ENCODE measurements around the gene BEST1.

BEST1 gene

GRCh38 chr11:61950035-61950547, at the start of gene BEST1:
Gene BEST1 (plus strand): TSS chr11:61950351. CDS start chr11:61951807, 1,456 bp downstream.
- H3K27me3 ChIP-seq: peaks cover 0 to 11% (median 0%) of the 10 kb centered on the region in 11 experiments; a peak in 8 of 22 replicates
- H3K4me1 ChIP-seq: peaks cover 24 to 79% (median 62%) of the 10 kb centered on the region in 10 experiments
- peak within 1 kb of the TSS; percentile 10 to 65 (median 34); a peak in 16 of 22 replicates for H3K27ac ChIP-seq
- no peak within 1 kb of the TSS for H3K4me3 ChIP-seq
- H3K9me3 ChIP-seq (replicated peaks in 1 of 11): no peaks in the 10 kb centered on the region
- peak within 1 kb of the TSS in 6 of 11 experiments; percentile 3 to 32 (median 10); a peak in 4 of 22 replicates for H3K9ac ChIP-seq
- H4K20me1 ChIP-seq: no peaks in the 10 kb centered on the region
- no peaks in the 10 kb centered on the region for H3K36me3 ChIP-seq
- peak within 1 kb of the TSS; percentile 2 to 72 (median 31); a peak in 16 of 22 replicates for H3K4me2 ChIP-seq
- TF ChIP-seq Cebpa-rat (IDR thresholded peaks at IDR 0.05): no peak

DNA sequence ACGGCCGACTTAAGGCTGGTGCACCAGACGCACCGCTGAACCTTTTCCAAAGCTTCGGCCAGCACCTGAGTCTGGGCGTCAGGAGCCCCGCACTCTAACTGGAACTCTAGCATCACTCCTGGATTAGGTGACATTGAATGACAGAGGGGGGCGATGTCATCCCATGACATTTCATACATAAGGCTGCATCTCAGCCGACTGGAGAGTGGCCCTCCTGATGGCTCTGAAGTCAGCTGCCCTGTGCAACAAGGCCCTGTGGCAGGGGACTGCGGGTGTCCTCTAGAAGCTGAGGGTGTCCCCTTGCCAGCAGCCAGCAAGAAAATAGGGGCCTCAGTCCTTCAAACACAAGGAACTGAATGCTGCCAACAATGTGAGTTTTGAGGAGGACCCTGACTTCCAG, 48.8 kb upstream of the BEST1 start:
- no peaks in the 10 kb centered on the region for H3K27me3 ChIP-seq
- no peak overlapping the region for H3K27ac ChIP-seq
- H3K36me3 ChIP-seq: peaks cover 0 to 97% (median 0%) of the 10 kb centered on the region in 11 experiments; a peak in 6 of 22 replicates
- H3K9me3 ChIP-seq (replicated peaks in 1 of 11): no peaks in the 10 kb centered on the region
- H3K4me1 ChIP-seq: peaks cover 31 to 88% (median 43%) of the 10 kb centered on the region in 10 experiments
- peaks cover 0 to 7% (median 0%) of the 10 kb centered on the region in 11 experiments; a peak in 2 of 22 replicates for H4K20me1 ChIP-seq
- H3K4me3 ChIP-seq: no peak overlapping the region
- no peak for TF ChIP-seq Cebpa-rat (IDR thresholded peaks at IDR 0.05)
- H3K9ac ChIP-seq: peak overlapping the region in 2 of 11 experiments; percentile 57 to 61; a peak in 2 of 22 replicates
- H3K4me2 ChIP-seq: peak overlapping the region in 2 of 11 experiments; percentile 84 to 89; a peak in 4 of 22 replicates

- H3K27me3 ChIP-seq: no peaks in the 10 kb centered on the region
- H3K9me3 ChIP-seq (replicated peaks in 1 of 11): no peaks in the 10 kb centered on the region
- H3K36me3 ChIP-seq: peaks cover 0 to 96% (median 0%) of the 10 kb centered on the region in 11 experiments; a peak in 6 of 22 replicates
- peak overlapping the region in 1 of 10 experiments; percentile 44; a peak in 1 of 20 replicates for H3K4me3 ChIP-seq
- H3K9ac ChIP-seq: peak overlapping the region in 2 of 11 experiments; percentile 43 to 57; a peak in 3 of 22 replicates
- H3K4me2 ChIP-seq: peak overlapping the region in 4 of 11 experiments; percentile 12 to 97 (median 86); a peak in 7 of 22 replicates
- no peak for TF ChIP-seq Cebpa-rat (IDR thresholded peaks at IDR 0.05)
- H3K27ac ChIP-seq: no peak overlapping the region
- H3K4me1 ChIP-seq: peaks cover 40 to 97% (median 52%) of the 10 kb centered on the region in 10 experiments
- H4K20me1 ChIP-seq: peaks cover 0 to under 1% (median 0%) of the 10 kb centered on the region in 11 experiments; a peak in 2 of 22 replicates
Observed at GRCh38 chr11:61902313-61902712, 47.8 kb upstream of the BEST1 start.

- H3K36me3 ChIP-seq: peaks cover 0 to 92% (median 0%) of the 10 kb centered on the region in 11 experiments; a peak in 6 of 22 replicates
- no peak for TF ChIP-seq Cebpa-rat (IDR thresholded peaks at IDR 0.05)
- H3K4me1 ChIP-seq: peaks cover 45 to 100% (median 54%) of the 10 kb centered on the region in 10 experiments
- H3K4me3 ChIP-seq: peak overlapping the region in 3 of 10 experiments; percentile 17 to 45 (median 44); a peak in 5 of 20 replicates
- H4K20me1 ChIP-seq: no peaks in the 10 kb centered on the region
- no peaks in the 10 kb centered on the region for H3K27me3 ChIP-seq
- H3K27ac ChIP-seq: no peak overlapping the region; a peak in 1 of 22 replicates
- H3K4me2 ChIP-seq: peak overlapping the region in 10 of 11 experiments; percentile 15 to 97 (median 38); a peak in 10 of 22 replicates
- H3K9me3 ChIP-seq (replicated peaks in 1 of 11): no peaks in the 10 kb centered on the region
- peak overlapping the region in 3 of 11 experiments; percentile 15 to 77 (median 69); a peak in 5 of 22 replicates for H3K9ac ChIP-seq
Observed at GRCh38 chr11:61903845-61904244, 46.3 kb upstream of the BEST1 start.

- no peaks in the 10 kb centered on the region for H3K27me3 ChIP-seq
- peaks cover 50 to 100% (median 55%) of the 10 kb centered on the region in 10 experiments for H3K4me1 ChIP-seq
- no peaks in the 10 kb centered on the region for H3K9me3 ChIP-seq (replicated peaks in 1 of 11)
- peak overlapping the region in 10 of 11 experiments; percentile 15 to 97 (median 38); a peak in 14 of 22 replicates for H3K4me2 ChIP-seq
- TF ChIP-seq Cebpa-rat (IDR thresholded peaks at IDR 0.05): no peak
- peaks cover 0 to 87% (median 0%) of the 10 kb centered on the region in 11 experiments; a peak in 6 of 22 replicates for H3K36me3 ChIP-seq
- peak overlapping the region in 4 of 11 experiments; percentile 15 to 77 (median 48); a peak in 6 of 22 replicates for H3K9ac ChIP-seq
- no peaks in the 10 kb centered on the region for H4K20me1 ChIP-seq
- peak overlapping the region in 3 of 10 experiments; percentile 17 to 45 (median 44); a peak in 5 of 20 replicates for H3K4me3 ChIP-seq
- no peak overlapping the region; a peak in 1 of 22 replicates for H3K27ac ChIP-seq
Observed at GRCh38 chr11:61904539-61905048, 45.6 kb upstream of the BEST1 start.

DNA sequence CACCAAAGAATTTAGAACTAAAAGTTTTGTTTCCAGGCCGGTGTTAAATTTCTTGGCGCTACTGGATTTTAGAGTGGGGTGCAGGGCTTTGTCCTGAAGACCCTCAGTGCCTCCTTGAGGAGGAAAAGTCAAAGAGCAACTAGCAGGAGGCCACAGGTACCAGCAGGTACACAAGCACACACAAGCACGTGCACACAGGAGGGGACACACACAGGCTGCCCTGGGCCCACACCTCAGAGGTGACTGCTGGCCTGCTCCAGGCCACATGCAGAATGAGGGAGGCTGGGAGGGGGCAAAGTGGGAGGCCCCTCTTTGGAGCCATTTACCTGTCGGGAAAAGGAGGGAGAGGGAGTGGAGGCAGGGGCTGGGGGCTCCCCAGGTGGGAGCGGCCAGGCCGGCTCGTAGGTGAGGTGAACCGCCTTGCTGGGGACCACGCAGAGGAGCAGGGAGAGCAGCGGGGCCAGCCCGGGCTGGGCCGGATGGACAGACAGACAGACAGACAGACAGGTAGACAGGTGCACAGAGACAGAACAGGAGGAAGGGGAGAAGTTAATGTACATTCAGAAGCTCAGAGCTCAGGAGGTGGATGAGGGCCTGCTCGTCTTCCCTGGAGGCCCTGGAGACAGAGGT, 45.0 kb upstream of the BEST1 start:
- no peak for TF ChIP-seq Cebpa-rat (IDR thresholded peaks at IDR 0.05)
- Histone ChIP-seq H3K9me3 (replicated peaks in 1 of 11) (no peaks in the 10 kb centered on the region), H3K36me3 (peaks cover 0 to 81% (median 0%) of the 10 kb centered on the region in 11 experiments; a peak in 6 of 22 replicates), H3K27me3 (no peaks in the 10 kb centered on the region), H3K4me1 (peaks cover 52 to 100% (median 57%) of the 10 kb centered on the region in 10 experiments), H3K4me2 (peak overlapping the region in 10 of 11 experiments; percentile 80 to 97 (median 87); a peak in 12 of 22 replicates), H3K4me3 (no peak overlapping the region), H3K9ac (peak overlapping the region in 2 of 11 experiments; percentile 69 to 77; a peak in 3 of 22 replicates), H4K20me1 (no peaks in the 10 kb centered on the region), H3K27ac (peak overlapping the region in 2 of 11 experiments; percentile 6 to 14; a peak in 1 of 22 replicates)

DNA sequence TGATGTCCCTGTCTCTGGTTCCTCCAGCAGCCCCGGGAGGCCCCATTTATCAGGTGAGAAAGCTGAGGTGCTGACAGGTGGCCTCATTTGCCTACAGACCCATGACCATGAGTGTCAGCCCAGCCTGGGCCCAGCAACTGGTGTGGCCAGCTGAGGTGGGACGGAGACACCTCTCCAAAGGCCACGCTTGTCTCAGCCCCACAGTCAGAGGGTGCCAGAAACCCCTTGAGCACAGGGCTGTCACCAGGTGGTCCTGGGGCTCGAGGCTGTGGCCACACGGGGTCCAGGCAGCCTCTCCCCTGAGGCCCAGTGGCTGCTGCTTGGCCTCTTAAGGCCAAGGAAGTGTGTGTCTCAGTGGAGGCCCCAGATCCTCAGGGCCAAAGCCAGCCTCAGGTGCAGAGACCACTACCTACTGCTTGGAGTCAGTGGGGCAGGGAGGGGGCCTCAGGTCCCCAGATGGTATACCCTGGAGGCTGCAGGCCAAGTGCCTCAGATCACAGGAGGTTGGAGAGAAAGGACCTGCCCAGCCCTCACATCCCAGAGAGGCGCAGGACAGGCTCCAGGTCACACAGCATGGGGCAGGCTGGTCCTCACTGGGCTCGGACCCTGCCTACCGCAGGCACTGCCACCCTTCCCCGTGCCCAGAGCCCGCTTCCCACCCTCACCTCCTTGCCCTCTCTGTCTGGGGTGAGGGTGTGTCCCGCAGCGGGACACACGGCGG, 44.2 kb upstream of the BEST1 start:
- TF ChIP-seq Cebpa-rat (IDR thresholded peaks at IDR 0.05): no peak
- peaks cover 0 to 73% (median 0%) of the 10 kb centered on the region in 11 experiments; a peak in 6 of 22 replicates for H3K36me3 ChIP-seq
- H3K27me3 ChIP-seq: no peaks in the 10 kb centered on the region
- H3K4me2 ChIP-seq: peak overlapping the region; percentile 80 to 97 (median 87)
- H3K9ac ChIP-seq: peak overlapping the region in 10 of 11 experiments; percentile 28 to 77 (median 67); a peak in 13 of 22 replicates
- no peaks in the 10 kb centered on the region for H3K9me3 ChIP-seq (replicated peaks in 1 of 11)
- peaks cover 56 to 100% (median 64%) of the 10 kb centered on the region in 10 experiments for H3K4me1 ChIP-seq
- no peaks in the 10 kb centered on the region for H4K20me1 ChIP-seq
- H3K4me3 ChIP-seq: no peak overlapping the region
- peak overlapping the region in 6 of 11 experiments; percentile 6 to 79 (median 44); a peak in 6 of 22 replicates for H3K27ac ChIP-seq

DNA sequence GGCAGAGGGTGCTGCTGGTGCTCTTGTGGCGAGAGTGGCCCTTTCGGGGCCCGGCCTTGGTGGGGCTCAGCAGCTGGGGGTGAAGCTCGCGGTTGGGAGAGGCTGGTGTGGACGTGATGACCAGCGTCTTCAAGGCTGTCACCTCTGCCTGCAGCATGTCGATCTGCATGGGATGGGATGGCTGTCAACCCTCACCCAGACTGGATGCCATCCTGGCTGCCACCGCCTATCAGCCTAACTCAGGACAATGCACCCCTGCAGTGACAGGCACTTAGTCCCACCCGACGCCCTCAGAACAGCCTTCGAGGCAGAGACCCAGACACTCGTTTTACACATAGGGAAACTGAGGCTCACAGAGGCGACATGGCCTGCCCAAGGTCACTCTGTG, 43.6 kb upstream of the BEST1 start:
- Histone ChIP-seq H3K27ac (peak overlapping the region in 10 of 11 experiments; percentile 6 to 90 (median 73); a peak in 13 of 22 replicates), H3K4me3 (no peak overlapping the region), H3K36me3 (peaks cover 0 to 67% (median 0%) of the 10 kb centered on the region in 11 experiments; a peak in 6 of 22 replicates), H3K27me3 (no peaks in the 10 kb centered on the region), H3K4me2 (peak overlapping the region; percentile 80 to 97 (median 87)), H3K9me3 (replicated peaks in 1 of 11) (no peaks in the 10 kb centered on the region), H4K20me1 (no peaks in the 10 kb centered on the region), H3K4me1 (peaks cover 61 to 100% (median 70%) of the 10 kb centered on the region in 10 experiments), H3K9ac (peak overlapping the region; percentile 28 to 80 (median 68); a peak in 18 of 22 replicates)
- no peak for TF ChIP-seq Cebpa-rat (IDR thresholded peaks at IDR 0.05)
